ENCODE data around the gene BDNF. TPM values are rescaled to one million over a fixed set of nuclear protein-coding genes. Genes with fewer than 3 reads are reported as not detected.

The BDNF gene
- total RNA-seq, 2 donors from 2014 or later = not detected

DNA sequence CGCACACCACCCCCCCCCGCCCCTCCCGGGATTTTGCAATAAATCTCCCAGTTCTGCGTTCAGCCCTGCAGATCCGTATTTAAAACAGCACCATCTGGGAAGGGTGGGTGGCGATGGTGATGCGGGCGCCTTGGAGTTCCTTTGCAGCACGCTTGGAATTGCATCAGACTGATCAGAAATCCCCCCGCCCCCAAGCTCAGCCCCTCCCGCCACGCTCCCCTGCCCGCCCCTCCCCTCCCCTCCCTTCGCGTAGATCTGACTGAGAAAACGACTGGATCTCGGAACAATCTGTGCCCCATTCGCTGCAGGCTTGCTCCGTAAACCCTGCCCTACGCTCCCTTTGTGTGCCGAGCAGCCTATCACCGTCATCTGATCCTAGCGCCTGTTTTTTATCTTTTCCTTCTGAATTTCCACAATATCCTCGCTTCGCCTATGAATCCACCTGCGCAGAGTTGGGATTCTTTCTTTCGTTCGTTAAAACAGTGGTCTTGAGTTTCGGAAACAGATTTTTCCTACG, 18.1 kb upstream of the BDNF start:
- ATAC-seq (no peak), DNase-seq (ENCODE audit: low spot score) (no peak)
- Mint-ChIP-seq H3K27ac (no peak overlapping the region), H3K27me3 (peaks cover 32 to 45% of the 10 kb centered on the region in 2 donors), H3K9me3 (peaks cover 11% of the 10 kb centered on the region), H3K36me3 (peaks cover 20% of the 10 kb centered on the region), H3K4me3 (no peak overlapping the region), H3K4me1 (ENCODE audit: low read depth in 2 of 2) (peaks cover 0 to 4% of the 10 kb centered on the region in 2 donors)

DNA sequence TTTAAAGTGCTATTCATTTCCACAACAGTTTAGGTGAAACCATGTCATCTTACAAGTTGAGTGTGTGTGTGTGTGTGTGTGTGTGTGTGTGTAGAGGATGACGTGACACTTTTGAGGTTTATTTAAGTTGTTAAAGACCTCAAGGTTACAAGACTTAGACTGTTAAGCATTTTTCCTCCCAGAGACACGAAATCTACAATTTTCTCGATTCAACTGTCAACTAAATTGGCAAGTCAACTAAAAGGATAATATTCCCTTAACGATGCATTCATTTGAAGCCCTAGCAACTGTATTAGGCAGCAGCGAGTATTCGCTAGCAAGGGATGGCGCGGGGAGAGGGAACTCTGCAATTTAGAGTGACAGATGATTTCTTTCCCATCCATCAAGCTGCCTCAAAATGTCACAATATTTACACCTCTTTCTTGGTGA, 17.6 kb upstream of the BDNF start:
- no peak for ATAC-seq
- H3K4me1 Mint-ChIP-seq (ENCODE audit: low read depth in 2 of 2) = peaks cover 0 to 4% of the 10 kb centered on the region in 2 donors
- DNase-seq (ENCODE audit: low spot score) = no peak
- H3K27me3 Mint-ChIP-seq = peaks cover 27 to 39% of the 10 kb centered on the region in 2 donors
- peaks cover 11% of the 10 kb centered on the region for H3K9me3 Mint-ChIP-seq
- no peak overlapping the region for H3K27ac Mint-ChIP-seq
- H3K4me3 Mint-ChIP-seq = no peak overlapping the region
- H3K36me3 Mint-ChIP-seq = peaks cover 16% of the 10 kb centered on the region

DNA sequence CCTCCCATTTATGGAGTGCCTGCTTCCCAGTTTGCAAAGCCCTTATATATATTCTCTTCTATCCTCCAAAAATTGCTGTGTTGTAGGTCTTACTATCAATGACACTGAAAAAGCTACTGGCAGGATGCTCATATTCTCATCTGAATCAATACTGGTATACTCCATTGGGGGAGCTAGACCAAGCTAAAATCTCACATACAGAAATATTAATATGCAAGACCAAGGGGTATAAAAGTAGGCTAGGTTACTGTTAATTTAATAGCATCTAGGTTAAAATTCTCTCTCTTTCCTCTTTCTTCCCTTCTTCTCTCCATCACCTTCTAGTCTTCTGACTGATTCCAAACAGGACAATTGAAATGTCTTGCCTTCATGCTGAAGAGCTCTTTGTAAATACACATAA, 17.1 kb upstream of the BDNF start:
- no peak for ATAC-seq
- H3K27me3 Mint-ChIP-seq = peaks cover 27 to 39% of the 10 kb centered on the region in 2 donors
- DNase-seq (ENCODE audit: low spot score) = no peak
- peaks cover 16% of the 10 kb centered on the region for H3K36me3 Mint-ChIP-seq
- H3K27ac Mint-ChIP-seq = no peak overlapping the region
- H3K4me3 Mint-ChIP-seq = no peak overlapping the region
- H3K4me1 Mint-ChIP-seq (ENCODE audit: low read depth in 2 of 2) = peaks cover 0 to 4% of the 10 kb centered on the region in 2 donors
- H3K9me3 Mint-ChIP-seq = peaks cover 11% of the 10 kb centered on the region

DNA sequence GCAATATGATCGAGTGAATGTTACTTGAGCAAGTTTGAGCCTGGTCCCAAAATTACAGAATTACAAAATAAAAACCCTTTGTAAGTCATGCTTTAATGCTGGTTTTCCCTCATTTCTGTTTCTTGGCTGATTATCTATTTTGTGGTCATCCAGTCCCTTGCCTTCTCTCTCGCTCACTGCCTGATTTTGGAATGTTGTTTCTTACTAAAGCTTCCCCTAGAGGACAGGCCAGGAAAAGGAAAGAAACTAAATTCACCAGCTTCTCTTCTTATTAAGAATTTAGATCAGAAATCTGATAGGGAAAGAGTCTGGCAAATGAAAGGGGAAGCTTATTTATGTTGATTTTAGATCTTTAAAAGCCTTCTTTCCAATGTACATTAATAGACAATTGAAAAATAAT, 16.6 kb upstream of the BDNF start:
- peaks cover 24 to 39% of the 10 kb centered on the region in 2 donors for H3K27me3 Mint-ChIP-seq
- H3K4me3 Mint-ChIP-seq = no peak overlapping the region
- ATAC-seq (no peak), DNase-seq (ENCODE audit: low spot score) (no peak)
- no peak overlapping the region for H3K27ac Mint-ChIP-seq
- peaks cover 16% of the 10 kb centered on the region for H3K36me3 Mint-ChIP-seq
- peaks cover 11% of the 10 kb centered on the region for H3K9me3 Mint-ChIP-seq
- H3K4me1 Mint-ChIP-seq (ENCODE audit: low read depth in 2 of 2) = peaks cover 0 to 4% of the 10 kb centered on the region in 2 donors

DNA sequence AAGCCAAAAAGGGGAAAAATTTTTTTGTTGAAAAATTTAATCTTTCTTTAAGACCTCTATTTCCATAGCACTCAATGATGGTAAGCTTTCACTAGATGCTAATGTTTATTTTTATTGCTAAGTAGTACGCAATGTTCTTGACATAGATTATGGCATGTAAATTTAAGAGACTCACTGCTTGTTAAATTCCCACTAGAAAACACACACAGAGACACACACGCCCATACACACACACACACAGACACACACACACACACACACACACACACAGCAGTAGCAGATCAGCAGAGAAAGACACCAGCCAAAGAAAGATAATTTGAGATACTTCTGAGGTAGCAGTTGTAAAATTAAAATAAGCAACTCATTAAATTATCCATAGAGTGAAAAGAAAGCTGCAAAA, 16.0 kb upstream of the BDNF start:
- peaks cover 14% of the 10 kb centered on the region for H3K36me3 Mint-ChIP-seq
- H3K4me3 Mint-ChIP-seq = no peak overlapping the region
- no peak overlapping the region for H3K27ac Mint-ChIP-seq
- peaks cover 21 to 35% of the 10 kb centered on the region in 2 donors for H3K27me3 Mint-ChIP-seq
- H3K9me3 Mint-ChIP-seq = peaks cover 8% of the 10 kb centered on the region
- H3K4me1 Mint-ChIP-seq (ENCODE audit: low read depth in 2 of 2) = peaks cover 0 to 3% of the 10 kb centered on the region in 2 donors
- ATAC-seq = no peak
- no peak for DNase-seq (ENCODE audit: low spot score)

DNA sequence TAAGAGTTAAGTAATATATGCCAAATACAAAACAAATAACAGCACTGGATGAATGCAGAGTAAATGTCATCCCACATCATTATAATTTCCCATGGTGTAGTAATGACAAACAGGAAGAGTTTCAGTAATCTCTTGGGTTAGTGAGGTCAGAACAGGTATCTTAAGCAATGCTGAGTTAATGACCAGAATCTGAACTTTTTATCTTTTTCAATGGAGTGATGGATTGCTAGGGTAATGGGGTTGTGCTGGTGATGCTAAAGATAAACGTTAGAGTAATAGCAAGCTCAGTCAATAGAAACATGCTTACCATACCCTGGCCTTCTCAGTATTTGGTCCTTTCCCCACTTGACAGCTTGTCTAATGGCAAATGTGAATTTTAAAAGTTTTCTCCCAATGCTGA, 11.5 kb upstream of the BDNF start:
- no peaks in the 10 kb centered on the region for H3K36me3 Mint-ChIP-seq

DNA sequence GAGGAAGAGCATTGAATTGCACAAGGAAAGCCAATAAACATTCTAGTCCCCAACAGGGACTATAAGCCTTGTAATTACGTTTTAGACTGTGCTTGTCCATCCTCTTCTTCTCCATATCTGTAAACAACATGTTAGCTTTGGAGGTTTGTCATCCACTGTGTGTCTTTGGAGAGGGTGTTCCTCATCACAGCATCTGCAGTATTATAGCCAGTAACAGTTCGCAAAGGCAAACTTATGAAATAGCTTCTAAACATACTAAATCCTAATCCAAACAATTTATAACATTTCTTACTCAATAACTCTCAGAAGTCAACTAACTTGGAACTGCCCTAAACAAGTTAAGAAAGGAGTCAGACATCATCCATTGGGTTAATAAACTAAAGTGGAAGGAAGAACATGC, 10.3 kb upstream of the BDNF start:
- ATAC-seq (no peak), DNase-seq (ENCODE audit: low spot score) (no peak)
- no peaks in the 10 kb centered on the region for H3K36me3 Mint-ChIP-seq
- no peak overlapping the region for H3K27ac Mint-ChIP-seq
- peaks cover 3% of the 10 kb centered on the region for H3K9me3 Mint-ChIP-seq
- H3K27me3 Mint-ChIP-seq = peaks cover 0 to 4% of the 10 kb centered on the region in 2 donors
- H3K4me3 Mint-ChIP-seq = no peak overlapping the region
- no peaks in the 10 kb centered on the region for H3K4me1 Mint-ChIP-seq (ENCODE audit: low read depth in 2 of 2)

More for the DNA sequence above, 11.5 kb upstream of the BDNF start:
- DNase-seq (ENCODE audit: low spot score) (no peak), ATAC-seq (no peak)
- Mint-ChIP-seq H3K27ac (no peak overlapping the region), H3K4me1 (ENCODE audit: low read depth in 2 of 2) (no peaks in the 10 kb centered on the region), H3K27me3 (no peaks in the 10 kb centered on the region), H3K4me3 (no peak overlapping the region), H3K9me3 (no peaks in the 10 kb centered on the region)

DNA sequence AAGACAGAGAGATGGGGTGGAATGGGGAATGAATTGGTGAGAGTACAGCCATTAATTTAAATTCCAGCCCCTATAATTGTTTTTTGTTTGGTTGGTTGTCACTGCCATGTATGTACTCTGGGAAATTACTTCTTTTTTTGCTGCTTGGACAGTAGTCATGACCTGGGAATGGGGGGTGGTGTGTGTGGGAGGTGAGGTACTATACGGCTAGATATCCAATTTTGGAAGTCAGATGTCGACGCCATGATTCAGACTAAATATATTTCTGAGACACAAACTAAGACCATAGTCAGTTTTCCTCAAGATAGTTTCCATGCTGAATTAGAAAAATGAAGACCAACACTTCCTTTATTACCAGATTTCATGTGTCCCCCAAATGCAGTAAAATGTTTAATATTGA, 7.4 kb upstream of the BDNF start:
- H3K4me1 Mint-ChIP-seq (ENCODE audit: low read depth in 2 of 2) = no peaks in the 10 kb centered on the region
- DNase-seq (ENCODE audit: low spot score) = no peak
- peaks cover 13 to 20% of the 10 kb centered on the region in 2 donors for H3K27me3 Mint-ChIP-seq
- peaks cover 4% of the 10 kb centered on the region for H3K36me3 Mint-ChIP-seq
- H3K4me3 Mint-ChIP-seq = no peak overlapping the region
- no peak for ATAC-seq
- H3K27ac Mint-ChIP-seq = no peak overlapping the region
- H3K9me3 Mint-ChIP-seq = peaks cover 5% of the 10 kb centered on the region

DNA sequence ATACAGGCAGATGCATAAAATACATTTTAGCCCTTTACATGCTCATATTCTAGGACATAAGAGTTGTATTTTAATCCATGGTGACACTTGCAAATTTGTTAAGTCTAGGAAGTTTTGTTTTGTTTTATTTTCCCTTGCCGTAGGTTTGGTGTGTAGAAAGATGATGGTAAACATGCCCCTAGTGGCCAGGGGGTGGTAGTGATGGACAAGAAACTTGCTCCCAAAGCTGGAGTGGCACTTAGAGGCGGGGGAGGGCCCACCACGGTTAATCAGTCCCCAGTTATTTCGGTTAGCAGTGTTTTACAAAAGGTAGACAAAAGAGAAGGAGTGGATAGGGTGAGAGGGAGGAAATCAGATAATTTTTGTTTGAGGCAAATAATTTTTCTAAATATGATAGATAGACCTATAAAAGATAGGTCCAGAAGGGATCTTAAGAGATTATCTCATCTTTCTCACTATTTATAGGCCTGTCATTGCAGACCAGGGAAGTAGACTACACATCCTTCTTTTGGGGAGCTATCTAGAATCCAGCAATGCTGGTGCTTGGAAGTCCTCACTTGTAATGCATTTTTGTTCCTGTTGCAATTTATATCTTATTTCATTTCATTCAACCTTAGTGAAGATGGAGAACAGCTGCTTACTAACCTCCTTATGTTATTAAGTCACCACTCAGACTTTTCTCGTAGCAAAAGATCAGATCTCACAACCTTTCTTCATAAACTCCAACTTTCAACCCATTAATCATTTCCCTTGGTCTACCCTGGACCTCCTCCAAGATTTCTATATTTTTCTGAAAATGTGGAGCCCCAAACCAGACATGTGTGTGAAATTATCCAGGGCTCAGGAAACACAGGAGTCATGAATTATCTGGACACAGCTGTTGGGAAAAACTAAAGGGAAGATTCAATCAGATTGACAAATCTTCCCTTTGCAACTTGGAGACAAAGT, 5.9 kb upstream of the BDNF start:
- peaks cover 20 to 35% of the 10 kb centered on the region in 2 donors for H3K27me3 Mint-ChIP-seq
- DNase-seq (ENCODE audit: low spot score) (no peak), ATAC-seq (no peak)
- peaks cover 4% of the 10 kb centered on the region for H3K36me3 Mint-ChIP-seq
- peaks cover 1 to 3% of the 10 kb centered on the region in 2 donors for H3K4me1 Mint-ChIP-seq (ENCODE audit: low read depth in 2 of 2)
- H3K9me3 Mint-ChIP-seq = peaks cover 5% of the 10 kb centered on the region
- no peak overlapping the region for H3K27ac Mint-ChIP-seq
- H3K4me3 Mint-ChIP-seq = no peak overlapping the region

DNA sequence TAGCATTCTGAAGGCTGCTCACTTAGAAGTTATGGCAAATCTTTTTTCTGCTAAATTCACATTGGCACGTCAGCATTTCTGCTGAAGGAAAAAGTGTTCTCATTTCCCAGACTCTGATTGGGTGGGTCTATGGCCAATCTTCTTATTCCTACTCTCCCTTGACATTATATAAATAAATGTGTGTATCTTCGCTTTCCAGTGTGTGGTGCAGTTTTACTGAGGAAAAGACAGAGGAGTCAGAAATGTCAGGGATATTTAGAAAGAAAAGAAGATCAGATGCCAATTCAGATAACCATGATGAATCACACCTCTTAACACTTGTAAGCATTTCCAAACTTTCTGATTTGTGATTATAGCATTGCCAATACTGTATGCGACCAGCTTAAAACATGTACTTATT, 3.2 kb upstream of the BDNF start:
- no peak overlapping the region for H3K27ac Mint-ChIP-seq
- ATAC-seq = no peak
- H3K9me3 Mint-ChIP-seq = peaks cover 5% of the 10 kb centered on the region
- peaks cover 4% of the 10 kb centered on the region for H3K36me3 Mint-ChIP-seq
- H3K4me3 Mint-ChIP-seq = no peak overlapping the region
- no peak for DNase-seq (ENCODE audit: low spot score)
- peaks cover 37 to 55% of the 10 kb centered on the region in 2 donors for H3K27me3 Mint-ChIP-seq
- peaks cover 7 to 13% of the 10 kb centered on the region in 2 donors for H3K4me1 Mint-ChIP-seq (ENCODE audit: low read depth in 2 of 2)

DNA sequence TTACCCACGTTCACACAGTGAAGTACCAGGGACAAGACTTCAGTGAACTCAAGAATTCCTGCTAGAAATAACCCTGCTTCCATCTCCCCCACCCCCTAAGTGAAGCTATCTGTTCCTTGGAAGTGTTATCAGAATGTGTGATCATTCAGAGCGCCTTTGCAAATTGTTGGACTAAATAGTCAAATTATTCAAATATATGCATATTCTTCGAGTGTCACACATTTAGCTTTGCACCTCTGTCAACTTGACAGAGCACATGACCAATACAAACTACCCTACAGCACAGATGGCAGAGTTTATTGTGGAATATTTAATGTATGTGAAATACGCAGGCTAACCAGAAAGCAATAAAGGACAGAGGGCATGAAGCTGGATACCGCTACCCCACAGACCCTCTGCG, 2.6 kb upstream of the BDNF start:
- DNase-seq (ENCODE audit: low spot score) (no peak), ATAC-seq (no peak)
- Mint-ChIP-seq H3K4me3 (no peak overlapping the region), H3K27me3 (peaks cover 40 to 60% of the 10 kb centered on the region in 2 donors), H3K36me3 (peaks cover 4% of the 10 kb centered on the region), H3K4me1 (ENCODE audit: low read depth in 2 of 2) (peaks cover 7 to 13% of the 10 kb centered on the region in 2 donors), H3K9me3 (peaks cover 5% of the 10 kb centered on the region), H3K27ac (no peak overlapping the region)

DNA sequence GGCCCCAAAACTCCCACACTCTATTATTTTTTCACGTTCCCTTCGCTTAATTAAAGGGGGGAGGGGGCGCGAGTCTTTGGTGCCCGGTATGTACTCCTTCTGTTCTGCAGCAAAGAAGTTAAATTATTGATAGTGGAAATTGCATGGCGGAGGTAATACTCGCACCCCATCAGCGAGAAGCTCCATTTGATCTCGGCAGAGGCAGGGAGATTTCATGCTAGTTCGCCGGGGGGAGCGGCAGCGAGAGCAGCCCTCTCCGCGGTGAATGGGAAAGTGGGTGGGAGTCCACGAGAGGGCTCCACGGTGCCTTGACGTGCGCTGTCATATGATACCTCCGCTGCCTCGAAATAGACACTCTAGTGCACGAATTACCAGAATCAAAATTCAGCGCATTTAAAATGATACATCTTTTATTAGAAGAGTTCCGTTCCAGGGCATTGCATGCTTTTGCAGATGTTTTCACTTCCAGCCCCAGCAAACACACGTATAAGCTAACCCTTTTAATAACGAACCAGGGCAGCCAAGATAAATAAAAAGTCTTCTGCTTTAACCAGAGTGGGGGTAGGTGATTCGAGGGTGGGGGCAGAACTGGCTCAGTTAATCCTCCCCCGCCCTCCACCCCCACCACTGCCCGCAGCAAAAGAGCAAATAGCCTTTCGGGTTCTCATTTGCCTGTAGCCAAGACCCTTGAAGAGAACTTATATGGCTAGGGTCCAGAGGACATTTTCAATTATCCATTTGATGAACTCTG, 1.3 kb upstream of the BDNF start:
- H3K4me1 Mint-ChIP-seq (ENCODE audit: low read depth in 2 of 2) = peaks cover 7 to 13% of the 10 kb centered on the region in 2 donors
- ATAC-seq = no peak
- no peak for DNase-seq (ENCODE audit: low spot score)

DNA sequence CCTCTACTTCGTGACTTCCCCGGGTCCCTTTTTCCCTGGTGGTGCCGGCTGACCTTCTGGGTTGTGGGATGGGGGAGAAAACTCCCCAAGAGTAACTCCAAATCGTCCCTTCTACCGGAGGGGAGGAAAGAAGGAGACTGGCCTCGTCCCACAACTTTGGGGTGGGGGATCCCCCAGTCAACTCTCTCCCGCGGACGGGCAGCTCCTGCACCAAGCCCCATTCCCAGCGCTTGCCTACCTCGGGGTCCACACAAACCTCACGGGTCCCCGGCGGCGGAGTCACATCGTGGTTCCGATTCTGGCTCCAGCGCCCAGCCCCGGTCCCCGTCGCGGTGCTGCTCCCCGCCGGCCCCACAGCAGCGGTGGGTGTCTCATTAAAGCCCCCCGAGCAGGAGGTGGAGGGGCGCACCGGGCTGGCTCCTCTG, 317 bp downstream of the BDNF start:
- H3K4me1 Mint-ChIP-seq (ENCODE audit: low read depth in 2 of 2) = peaks cover 7 to 13% of the 10 kb centered on the region in 2 donors
- H3K9me3 Mint-ChIP-seq = peaks cover 2% of the 10 kb centered on the region
- H3K4me3 Mint-ChIP-seq = no peak overlapping the region

More for the DNA sequence above, 1.3 kb upstream of the BDNF start:
- Mint-ChIP-seq H3K4me3 (no peak overlapping the region), H3K27me3 (peaks cover 44 to 64% of the 10 kb centered on the region in 2 donors), H3K27ac (no peak overlapping the region), H3K36me3 (peaks cover 4% of the 10 kb centered on the region), H3K9me3 (peaks cover 5% of the 10 kb centered on the region)

More for the DNA sequence above, 317 bp downstream of the BDNF start:
- DNase-seq (ENCODE audit: low spot score) (no peak), ATAC-seq (no peak)
- Mint-ChIP-seq H3K27ac (no peak overlapping the region), H3K36me3 (peaks cover 4% of the 10 kb centered on the region), H3K27me3 (peaks cover 41 to 69% of the 10 kb centered on the region in 2 donors)

Measured in natural killer cell treated with Interleukin-12 subunit alpha and Interleukin-12 subunit beta and Interleukin-15 and Interleukin-18, amount 100 ng/mL, for 72 hours (primary cell).